Testis (tissue), 2 donors: ENCODE measurements around the gene MADCAM1.

Experiments
- POLR2A ChIP-seq: fragments of 450-650 bp; IDR thresholded peaks from one replicate; pipeline ENCODE4 v1.6.1; 2017; ENCODE audit warnings: antibody characterized with exemption, mild to moderate bottlenecking, moderate library complexity
- TF ChIP-seq, protein P1 (sequence below), 3 experiments: fragments of 450-650 bp in 2 of 3; fragments of 200-600 bp in 1 of 3; sonication (generic) in 1 of 3; IDR thresholded peaks; one replicate each; pipeline ENCODE4 v1.5.1; 2016 to 2019; ENCODE audit warnings: antibody characterized with exemption in 3 of 3, mild to moderate bottlenecking in 2 of 3, moderate library complexity in 1 of 3

DNA sequence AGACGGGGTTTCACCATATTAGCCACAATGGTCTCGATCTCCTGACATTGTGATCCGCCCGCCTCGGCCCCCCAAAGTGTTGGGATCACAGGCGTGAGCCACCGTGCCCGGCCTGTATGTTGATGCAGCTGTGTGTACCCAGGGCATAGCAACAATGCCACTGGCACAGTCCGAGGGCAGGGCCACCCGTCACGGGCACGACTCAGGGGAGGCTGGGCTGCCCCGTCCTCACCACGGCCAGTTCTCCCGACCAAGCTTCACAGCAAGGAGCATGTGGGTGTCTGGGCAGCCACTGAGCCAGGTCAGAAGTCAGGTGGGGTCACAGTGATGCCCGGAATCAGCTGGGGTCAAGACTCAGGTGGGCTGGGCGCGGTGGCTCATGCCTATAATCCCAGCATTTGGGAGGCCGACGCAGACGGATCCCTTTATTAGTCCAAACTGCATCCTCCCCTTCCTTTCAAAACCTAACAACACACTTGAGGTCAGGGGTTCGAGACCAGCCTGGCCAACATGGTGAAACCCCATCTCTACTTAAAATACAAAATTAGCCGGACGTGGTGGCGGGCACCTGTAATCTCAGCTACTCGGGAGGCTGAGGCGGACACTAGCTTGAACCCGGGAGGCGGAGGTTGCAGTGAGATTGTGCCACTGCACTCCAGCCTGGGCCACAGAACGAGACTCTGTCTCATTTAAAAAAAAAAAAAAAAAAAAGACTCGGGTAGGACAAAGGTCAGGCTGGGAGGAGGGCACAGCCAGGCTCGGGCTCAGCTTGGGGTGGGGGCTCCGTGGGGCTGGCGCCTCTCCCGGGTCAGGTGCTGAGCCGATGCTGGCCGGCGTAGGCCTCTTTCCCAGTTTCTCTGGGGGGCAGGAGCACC lies 34.1 kb downstream of the MADCAM1 start:
- TF ChIP-seq, protein P1, sequence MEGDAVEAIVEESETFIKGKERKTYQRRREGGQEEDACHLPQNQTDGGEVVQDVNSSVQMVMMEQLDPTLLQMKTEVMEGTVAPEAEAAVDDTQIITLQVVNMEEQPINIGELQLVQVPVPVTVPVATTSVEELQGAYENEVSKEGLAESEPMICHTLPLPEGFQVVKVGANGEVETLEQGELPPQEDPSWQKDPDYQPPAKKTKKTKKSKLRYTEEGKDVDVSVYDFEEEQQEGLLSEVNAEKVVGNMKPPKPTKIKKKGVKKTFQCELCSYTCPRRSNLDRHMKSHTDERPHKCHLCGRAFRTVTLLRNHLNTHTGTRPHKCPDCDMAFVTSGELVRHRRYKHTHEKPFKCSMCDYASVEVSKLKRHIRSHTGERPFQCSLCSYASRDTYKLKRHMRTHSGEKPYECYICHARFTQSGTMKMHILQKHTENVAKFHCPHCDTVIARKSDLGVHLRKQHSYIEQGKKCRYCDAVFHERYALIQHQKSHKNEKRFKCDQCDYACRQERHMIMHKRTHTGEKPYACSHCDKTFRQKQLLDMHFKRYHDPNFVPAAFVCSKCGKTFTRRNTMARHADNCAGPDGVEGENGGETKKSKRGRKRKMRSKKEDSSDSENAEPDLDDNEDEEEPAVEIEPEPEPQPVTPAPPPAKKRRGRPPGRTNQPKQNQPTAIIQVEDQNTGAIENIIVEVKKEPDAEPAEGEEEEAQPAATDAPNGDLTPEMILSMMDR (IDR thresholded peaks at IDR 0.05): no peak
- TF ChIP-seq POLR2A: no peak
